Parathyroid adenoma (tissue), 2 donors: ENCODE measurements around the gene EIPR1.
"Not testable (repeated sequence)": the region's sequence is repeated elsewhere in the genome, so short reads cannot be mapped to it uniquely, and the experiment has no call there.

ENCODE experiments used
- H2AFZ ChIP-seq: fragments of 300-600 bp; sonication (generic); one replicate; pipeline ENCODE4 v1.7.0; 2017; ENCODE audit warnings: antibody characterized with exemption, mild to moderate bottlenecking
- H3K27ac ChIP-seq: fragments of 300-600 bp; sonication (generic); one replicate; pipeline ENCODE4 v1.7.0; 2017
- H3K27me3 ChIP-seq: fragments of 300-600 bp; sonication (generic); one replicate; pipeline ENCODE4 v1.7.0; 2017; ENCODE audit warnings: low read length; ENCODE audit not compliant: control insufficient read depth, insufficient read depth
- H3K36me3 ChIP-seq: fragments of 300-600 bp; sonication (generic); one replicate; pipeline ENCODE4 v1.7.0; 2017; ENCODE audit warnings: low read length; ENCODE audit not compliant: control insufficient read depth, insufficient read depth
- H3K4me1 ChIP-seq: fragments of 300-600 bp; sonication (generic); one replicate; pipeline ENCODE4 v1.7.0; 2017; ENCODE audit warnings: control low read depth
- H3K4me2 ChIP-seq: fragments of 300-600 bp; sonication (generic); one replicate; pipeline ENCODE4 v1.7.0; 2017; ENCODE audit warnings: low read length
- H3K4me3 ChIP-seq: fragments of 300-600 bp; sonication (generic); one replicate; pipeline ENCODE4 v1.7.0; 2017; ENCODE audit warnings: low read depth, low read length
- H3K79me2 ChIP-seq: fragments of 300-600 bp; sonication (generic); one replicate; pipeline ENCODE4 v1.7.0; 2017; ENCODE audit warnings: control low read depth
- H3K9ac ChIP-seq: fragments of 300-600 bp; sonication (generic); one replicate; pipeline ENCODE4 v1.7.0; 2017; ENCODE audit warnings: mild to moderate bottlenecking
- H3K9me3 ChIP-seq: fragments of 300-600 bp; sonication (generic); one replicate; pipeline ENCODE4 v1.7.0; 2017; ENCODE audit warnings: low read length; ENCODE audit not compliant: control insufficient read depth
- CTCF ChIP-seq: fragments of 300-600 bp; sonication (generic); IDR thresholded peaks from one replicate; pipeline ENCODE4 v1.7.0; 2017; ENCODE audit warnings: antibody characterized with exemption, mild to moderate bottlenecking
- donor health status: primary hyperparathyroidism.

EIPR1 gene

GRCh38 chr2:3201281-3201680 is 176.3 kb downstream of the EIPR1 start:
- no peaks in the 10 kb centered on the region for H3K27me3 ChIP-seq
- H3K9ac ChIP-seq = no peak overlapping the region
- H3K27ac ChIP-seq = no peak overlapping the region
- H3K4me1 ChIP-seq = no peaks in the 10 kb centered on the region
- no peaks in the 10 kb centered on the region for H3K79me2 ChIP-seq
- TF ChIP-seq CTCF = no peak
- no peak overlapping the region for H3K4me3 ChIP-seq
- H3K36me3 ChIP-seq = no peaks in the 10 kb centered on the region
- H3K4me2 ChIP-seq = no peak overlapping the region
- H2AFZ ChIP-seq = no peak overlapping the region
- no peaks in the 10 kb centered on the region for H3K9me3 ChIP-seq

- no peak overlapping the region for H3K4me3 ChIP-seq
- H3K79me2 ChIP-seq = no peaks in the 10 kb centered on the region
- no peak overlapping the region for H3K9ac ChIP-seq
- H3K27ac ChIP-seq = no peak overlapping the region
- TF ChIP-seq CTCF = no peak
- H2AFZ ChIP-seq = no peak overlapping the region
- no peaks in the 10 kb centered on the region for H3K27me3 ChIP-seq
- no peak overlapping the region for H3K4me2 ChIP-seq
- no peaks in the 10 kb centered on the region for H3K9me3 ChIP-seq
- H3K36me3 ChIP-seq = no peaks in the 10 kb centered on the region
- no peaks in the 10 kb centered on the region for H3K4me1 ChIP-seq
Observed at GRCh38 chr2:3200420-3200939, 177.1 kb downstream of the EIPR1 start.

- no peak overlapping the region for H3K9ac ChIP-seq
Observed at GRCh38 chr2:3199627-3200345, 177.8 kb downstream of the EIPR1 start.

GRCh38 chr2:3198671-3199192 is 178.9 kb downstream of the EIPR1 start:
- H3K4me1 ChIP-seq, H3K9me3 ChIP-seq, H3K79me2 ChIP-seq, H3K4me3 ChIP-seq, H2AFZ ChIP-seq, H3K9ac ChIP-seq, H3K27ac ChIP-seq, H3K36me3 ChIP-seq, H3K27me3 ChIP-seq, H3K4me2 ChIP-seq: not testable (repeated sequence)

More at GRCh38 chr2:3199627-3200345, 177.8 kb downstream of the EIPR1 start:
- Histone ChIP-seq H3K36me3 (no peaks in the 10 kb centered on the region), H3K27ac (no peak overlapping the region), H3K27me3 (no peaks in the 10 kb centered on the region), H2AFZ (no peak overlapping the region), H3K4me1 (no peaks in the 10 kb centered on the region), H3K4me2 (no peak overlapping the region), H3K9me3 (no peaks in the 10 kb centered on the region), H3K79me2 (no peaks in the 10 kb centered on the region), H3K4me3 (no peak overlapping the region)
- TF ChIP-seq CTCF = no peak

GRCh38 chr2:3198119-3198518 is 179.5 kb downstream of the EIPR1 start:
- no peak for TF ChIP-seq CTCF
- H2AFZ ChIP-seq = no peak overlapping the region
- H3K4me1 ChIP-seq = no peaks in the 10 kb centered on the region
- no peaks in the 10 kb centered on the region for H3K9me3 ChIP-seq
- H3K4me2 ChIP-seq = no peak overlapping the region
- no peak overlapping the region for H3K4me3 ChIP-seq
- H3K36me3 ChIP-seq = no peaks in the 10 kb centered on the region
- H3K27me3 ChIP-seq = no peaks in the 10 kb centered on the region
- no peak overlapping the region for H3K27ac ChIP-seq
- no peak overlapping the region for H3K9ac ChIP-seq
- H3K79me2 ChIP-seq = no peaks in the 10 kb centered on the region
